Right lobe of liver (tissue), 4 donors: ENCODE measurements around the gene COPZ1.

Source experiments
- CTCF ChIP-seq, 4 donors: fragments of 200-600 bp in 3 of 4; fragments of 450-650 bp in 1 of 4; IDR thresholded peaks; one replicate each; pipeline versions ENCODE4 v1.5.1 to v1.8.0; 2016 to 2022; ENCODE audit warnings: antibody characterized with exemption in 4 of 4, mild to moderate bottlenecking in 2 of 4
- POLR2A ChIP-seq: fragments of 450-650 bp; IDR thresholded peaks from one replicate; pipeline ENCODE4 v1.6.1; 2017; ENCODE audit warnings: antibody characterized with exemption, mild to moderate bottlenecking
- donor health status: DM: no; HTN: no; CAD: no.
- donor health status: DM: no; HTN: no; CAD: no.
- donor health status: DM: no; HTN: yes; CAD: no.

- no peak for TF ChIP-seq CTCF (IDR thresholded peaks at IDR 0.05)
- no peak for TF ChIP-seq POLR2A
These were observed 50.3 kb downstream of the COPZ1 start for GRCh38 chr12:54375259-54375579.
